HG03135 (cell line): ENCODE results near the gene CLEC2B.
A peak's percentile ranks its signal among the peaks of the same experiment; 100 is the strongest.
"Not testable (repeated sequence)": the region's sequence is repeated elsewhere in the genome, so short reads cannot be mapped to it uniquely, and the experiment has no call there.

ENCODE experiments used
- ATAC-seq: cut with Tn5 transposase; IDR thresholded peaks from one replicate; pipeline ENCODE4 v1.9.1; 2021; ENCODE audit warnings: mild to moderate bottlenecking, moderate library complexity; ENCODE audit not compliant: unreplicated experiment

The CLEC2B gene

DNA sequence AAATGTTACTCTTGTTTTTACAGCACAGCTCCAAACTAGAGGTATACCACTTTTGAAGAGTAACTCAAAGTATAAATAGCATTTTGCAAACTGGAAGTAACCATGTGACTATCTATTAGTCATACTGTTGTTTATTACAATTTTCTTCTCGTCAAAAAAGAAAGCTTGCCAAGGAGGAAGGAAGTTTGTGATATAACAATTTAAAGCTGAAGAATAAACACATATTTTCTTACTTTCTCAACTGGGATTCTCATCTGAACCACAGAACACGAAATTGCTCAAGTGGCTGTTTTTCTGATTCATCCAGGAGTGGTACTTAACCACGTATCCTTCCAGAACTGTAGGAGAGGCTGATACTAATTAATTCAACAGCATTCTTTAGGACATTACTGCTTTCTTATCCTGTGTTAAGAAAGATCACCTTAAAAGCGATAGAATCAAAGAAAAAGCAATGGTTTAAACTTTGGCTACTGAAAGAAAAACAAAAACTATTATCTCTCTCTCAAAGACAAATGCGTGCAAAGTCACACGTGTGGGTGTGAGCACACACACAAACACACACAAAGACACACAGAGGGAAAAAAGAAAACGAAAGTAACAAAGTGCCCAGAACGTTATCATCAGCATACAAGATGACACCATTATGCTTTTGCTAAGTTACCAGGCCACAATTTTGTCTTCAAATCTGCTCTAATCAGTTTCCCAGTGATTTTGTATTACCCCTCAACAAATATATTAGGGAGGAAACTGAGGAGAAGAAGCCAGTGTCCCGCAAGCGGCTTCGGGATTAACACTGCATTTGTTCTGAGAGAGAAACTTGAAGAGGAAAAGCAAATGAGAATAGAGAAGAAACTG is at the start of gene CLEC2B:
Gene CLEC2B, minus strand, starts transcription at position 48 of the 855 bp plus-strand sequence.
- ATAC-seq: peak; percentile 39

DNA sequence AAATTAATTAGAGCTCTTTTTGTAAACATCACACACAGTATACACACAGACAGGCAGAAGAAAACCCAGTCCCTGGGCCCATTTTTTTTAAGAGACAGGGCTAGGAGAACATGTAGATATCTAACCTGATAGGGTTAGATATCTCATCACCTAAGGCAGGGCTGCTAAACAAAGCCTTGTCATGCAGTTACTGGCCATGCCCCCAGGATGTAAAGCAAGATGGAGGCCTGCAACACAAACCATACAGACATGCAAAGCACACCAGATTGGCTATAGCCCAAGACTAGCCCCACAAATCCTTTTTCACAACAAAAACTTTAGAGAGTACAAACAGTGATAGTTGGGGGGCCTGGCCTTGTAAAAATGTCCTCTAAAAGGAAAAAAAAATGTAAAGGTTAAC is 42.6 kb upstream of the CLEC2B start:
- ATAC-seq: no peak

DNA sequence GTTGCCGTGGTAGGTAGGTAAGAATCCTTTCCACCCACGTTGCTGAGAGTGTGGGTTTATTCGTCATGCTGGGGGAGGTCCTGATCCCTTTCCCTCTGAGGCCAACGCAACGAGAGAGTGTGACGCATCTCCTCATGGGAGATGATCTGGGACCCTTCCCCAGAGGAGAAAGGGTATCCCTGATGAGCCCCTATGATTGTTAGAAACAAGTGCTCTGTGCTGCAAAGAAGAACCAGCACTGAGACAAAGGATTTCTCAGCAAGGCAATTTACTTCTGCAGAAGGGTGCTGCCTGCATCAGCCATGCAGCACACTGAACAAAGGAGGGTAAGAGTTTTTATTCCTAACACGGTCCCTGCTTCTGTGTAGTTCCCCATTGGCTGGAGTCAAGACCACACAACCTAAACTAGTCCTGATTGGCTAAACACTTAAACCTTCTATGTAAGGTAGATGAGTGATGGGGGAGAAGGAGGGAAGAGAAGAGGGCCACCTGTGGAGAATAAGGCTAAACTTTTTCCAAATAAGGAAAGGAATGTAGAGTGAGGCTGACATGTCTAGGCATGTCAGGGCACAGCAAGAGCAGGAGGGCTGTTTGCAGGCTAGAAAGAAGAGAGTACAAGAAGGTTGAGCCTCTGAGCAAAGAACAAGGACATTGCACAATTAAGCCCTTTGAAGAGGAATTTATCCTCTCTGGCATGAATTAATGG is 41.7 kb upstream of the CLEC2B start:
- ATAC-seq: no peak

DNA sequence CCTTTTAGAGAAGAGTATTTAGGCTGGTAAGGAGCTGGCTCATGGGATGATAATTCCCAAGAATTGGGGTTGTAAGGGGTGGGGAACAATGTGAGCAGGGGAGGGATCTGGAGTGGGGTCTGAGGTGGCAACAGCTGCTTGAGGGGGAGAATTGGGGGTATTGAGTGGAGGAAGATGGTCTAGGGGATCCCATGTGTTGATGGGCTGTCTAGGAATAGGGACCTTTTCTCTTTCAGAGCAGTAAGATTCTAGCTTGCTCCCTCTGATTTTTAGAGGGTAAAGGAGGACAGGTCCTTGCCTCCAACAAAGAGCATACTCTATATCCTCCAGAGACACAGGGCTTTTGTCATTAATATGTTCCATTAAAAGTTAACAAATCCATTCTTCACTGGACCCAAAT is 40.6 kb upstream of the CLEC2B start:
- ATAC-seq: no peak

DNA sequence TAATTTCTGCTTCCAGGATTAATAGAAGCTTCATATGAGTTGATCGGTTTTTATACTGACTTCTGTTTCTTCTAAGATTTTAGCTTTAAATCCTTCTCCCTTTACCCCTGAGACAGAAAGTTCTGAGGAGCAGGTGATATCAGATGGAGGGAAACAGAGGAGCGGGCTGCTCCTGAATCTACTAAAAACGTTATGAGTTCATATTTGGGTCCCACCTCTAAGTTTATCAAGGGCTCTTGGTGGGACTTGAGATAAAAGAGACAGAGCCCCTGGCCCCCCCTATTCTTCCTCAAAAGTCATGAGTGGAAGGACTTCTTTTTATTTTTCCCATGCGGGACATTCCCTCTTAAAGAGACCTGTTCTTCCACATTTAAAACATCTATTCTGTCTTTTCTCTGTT is 39.2 kb upstream of the CLEC2B start:
- ATAC-seq: no peak

DNA sequence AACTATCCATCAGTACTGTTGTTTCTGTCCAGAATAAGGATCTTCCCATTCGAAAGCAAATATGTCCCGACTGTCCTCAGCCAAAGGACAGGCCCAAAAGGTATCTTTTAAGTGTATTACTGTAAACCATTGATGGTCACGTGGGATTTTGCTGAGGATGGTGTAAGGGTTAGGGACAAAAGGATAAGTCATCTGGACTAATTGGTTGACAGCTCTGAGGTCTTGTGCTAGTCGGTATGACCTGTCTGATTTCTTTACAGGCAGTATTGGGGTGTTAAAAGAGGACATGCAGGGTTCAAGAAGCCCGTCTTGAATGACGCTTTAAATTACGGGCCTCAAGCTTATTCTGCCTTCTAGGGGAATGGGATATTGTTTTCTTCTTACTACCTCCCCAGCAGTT is 38.6 kb upstream of the CLEC2B start:
- ATAC-seq: no peak

DNA sequence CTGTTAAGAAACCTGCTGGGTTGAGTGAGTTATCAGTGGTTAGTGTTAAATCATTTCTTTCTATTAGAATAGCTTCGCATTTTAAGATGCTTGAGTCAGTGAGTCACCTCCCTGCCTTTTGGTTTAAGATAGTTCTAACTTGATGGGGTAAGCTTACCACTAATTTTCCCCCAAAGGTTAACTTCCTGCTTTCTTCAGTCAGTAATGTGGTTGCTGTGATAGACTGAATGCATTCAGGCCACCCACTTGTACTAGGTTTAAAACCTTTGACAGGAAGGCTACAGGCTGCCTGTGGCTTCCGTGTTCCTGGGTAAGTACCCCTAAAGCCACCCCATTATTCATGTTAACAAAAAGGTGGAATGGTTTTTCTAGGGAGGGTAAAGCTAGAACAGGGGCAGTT is 37.7 kb upstream of the CLEC2B start:
- ATAC-seq: no peak

DNA sequence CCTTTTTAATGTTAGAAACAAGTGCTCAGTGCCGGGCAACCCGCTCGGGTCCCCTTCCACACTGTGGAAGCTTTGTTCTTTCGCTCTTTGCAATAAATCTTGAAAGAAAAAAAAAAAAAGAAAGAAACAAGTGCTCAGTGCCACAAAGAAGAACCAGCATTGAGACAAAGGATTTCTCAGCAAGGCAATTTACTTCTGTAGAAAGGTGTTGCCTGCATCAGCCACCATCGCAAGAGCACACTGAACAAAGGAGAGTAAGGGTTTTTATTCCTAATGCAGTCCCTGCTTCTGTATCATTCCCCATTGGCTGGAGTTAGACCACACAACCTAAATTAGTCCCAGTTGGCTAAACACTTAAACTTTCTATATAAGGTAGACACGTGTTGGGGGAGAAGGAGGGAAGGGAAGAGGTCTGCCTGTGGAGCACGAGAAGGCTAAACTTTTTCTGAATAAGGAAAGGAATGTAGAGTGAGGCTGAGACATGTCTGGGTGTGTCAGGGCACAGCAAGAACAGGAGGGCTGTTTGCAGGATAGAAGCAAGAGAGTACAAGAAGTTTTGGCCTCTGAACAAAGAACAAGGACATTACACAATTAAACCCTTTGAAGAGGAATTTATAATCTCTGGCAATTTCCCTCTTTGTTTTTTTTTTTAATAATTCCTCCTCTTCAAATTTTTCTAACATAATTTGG is 33.5 kb upstream of the CLEC2B start:
- ATAC-seq: no peak

DNA sequence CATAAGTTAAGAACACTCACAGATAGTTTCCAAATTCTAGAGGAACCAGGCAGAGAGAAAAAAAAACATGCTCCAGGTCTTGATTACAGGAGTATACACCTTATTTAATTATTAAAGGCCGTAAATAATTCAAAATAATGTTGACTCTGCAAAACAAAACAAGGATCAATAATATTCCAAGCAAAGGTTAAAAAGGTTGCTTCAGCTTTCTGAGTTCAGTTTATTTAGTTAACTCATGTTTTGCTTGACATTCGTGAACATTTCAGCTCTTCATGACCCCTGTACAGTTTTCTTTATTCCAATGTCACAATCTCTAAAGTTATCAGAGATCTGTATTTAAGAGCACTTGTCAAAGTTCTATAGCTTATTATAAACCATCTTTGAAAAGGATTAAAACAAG is 31.8 kb upstream of the CLEC2B start:
- ATAC-seq: no peak

DNA sequence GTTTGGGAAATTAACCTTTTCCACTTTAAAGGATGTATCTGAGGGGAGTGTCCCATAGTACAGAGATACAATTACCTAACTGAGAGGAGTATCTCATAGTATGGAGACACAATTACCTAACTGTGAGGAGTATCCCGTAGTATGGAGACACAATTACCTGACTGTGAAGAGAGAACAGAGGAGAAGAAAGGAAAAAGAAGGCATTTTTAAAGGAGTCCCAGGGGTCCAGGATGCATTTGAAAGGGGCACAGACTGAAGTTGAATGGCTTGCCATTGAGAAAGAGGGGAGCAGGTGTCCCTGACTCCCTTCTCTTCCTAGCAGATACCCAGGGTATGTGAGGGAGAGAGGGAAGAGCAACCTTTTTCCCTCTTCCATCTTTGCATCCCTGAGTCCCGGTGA is 30.1 kb upstream of the CLEC2B start:
- no peak for ATAC-seq

DNA sequence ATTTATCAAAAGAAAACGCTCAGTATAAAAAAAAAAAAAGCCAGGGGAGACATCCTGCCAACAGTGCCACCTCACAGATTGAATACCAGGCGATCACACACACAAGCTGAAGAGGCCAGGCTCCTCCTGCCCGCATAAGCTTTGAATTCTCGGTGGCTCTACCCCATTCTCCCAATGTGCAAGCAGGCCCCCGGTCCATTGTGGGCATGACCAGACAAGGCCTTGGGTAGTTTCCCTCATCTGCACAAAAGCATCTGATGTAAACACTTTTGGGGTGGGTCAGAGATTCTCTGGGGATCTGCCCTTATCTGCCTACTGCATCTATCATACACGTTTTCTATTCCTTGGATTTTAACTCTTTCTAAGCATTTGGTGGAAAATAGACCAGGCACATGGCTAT is 28.4 kb upstream of the CLEC2B start:
- ATAC-seq: no peak

DNA sequence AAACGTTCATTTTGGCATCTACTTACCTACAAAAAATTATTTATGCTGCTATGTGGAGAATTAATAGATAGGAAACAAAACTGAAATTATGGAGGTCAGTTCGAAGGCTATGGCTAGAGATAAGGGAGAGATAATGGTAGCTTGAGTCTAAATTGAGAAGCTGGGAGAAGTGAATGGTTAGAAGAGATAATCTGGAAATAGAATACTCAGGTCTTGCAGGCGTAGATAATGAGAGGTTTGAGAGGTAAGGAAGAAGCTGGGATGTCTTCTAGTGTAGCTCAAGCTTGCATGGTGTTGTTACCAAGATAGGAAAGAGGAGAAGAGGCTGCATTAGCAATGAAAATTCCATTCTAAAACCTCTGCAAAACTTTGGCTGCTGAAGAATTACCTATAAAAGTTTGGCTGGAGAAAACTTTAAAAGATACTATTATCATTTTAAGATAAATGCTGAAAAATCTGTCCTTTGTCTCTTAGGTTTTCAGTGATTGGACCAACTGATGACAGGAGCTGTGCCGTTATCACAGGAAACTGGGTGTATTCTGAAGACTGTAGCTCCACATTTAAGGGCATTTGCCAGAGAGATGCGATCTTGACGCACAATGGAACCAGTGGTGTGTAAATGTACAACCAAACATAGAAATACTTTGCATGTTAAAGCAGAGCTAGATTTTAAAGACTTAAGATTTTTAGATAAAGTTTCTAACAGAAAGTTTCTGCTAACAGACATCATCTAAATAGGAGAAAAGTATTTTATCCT is 26.2 kb upstream of the CLEC2B start:
- no peak for ATAC-seq

DNA sequence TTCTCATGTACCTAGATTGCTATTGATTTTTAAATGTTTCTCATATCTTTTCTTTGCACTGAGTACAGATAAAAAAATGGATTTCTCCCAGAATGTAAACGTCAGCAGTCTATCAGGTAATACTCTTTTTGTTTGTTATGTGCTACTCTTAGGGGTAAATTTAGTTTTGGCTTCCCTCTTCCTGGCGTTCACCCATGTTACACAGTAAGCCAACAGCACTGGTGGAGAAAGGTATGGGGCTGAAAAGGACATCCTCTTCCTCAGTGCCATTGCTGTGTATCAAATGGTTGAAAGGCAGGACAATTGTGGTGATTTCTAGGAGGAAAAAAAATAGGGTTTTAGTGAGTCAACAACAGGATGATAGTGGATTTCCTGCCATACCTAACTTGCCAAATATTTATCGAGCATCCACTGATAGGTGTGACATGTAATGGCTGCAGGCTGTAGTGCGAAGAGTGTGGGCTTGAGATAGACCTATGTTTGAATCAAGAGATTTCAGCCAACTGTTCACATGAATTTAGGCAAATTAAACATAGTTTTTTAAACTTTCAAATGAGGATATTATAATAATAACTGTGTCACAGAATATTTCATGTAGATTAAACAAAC is 19.6 kb upstream of the CLEC2B start:
- no peak for ATAC-seq

DNA sequence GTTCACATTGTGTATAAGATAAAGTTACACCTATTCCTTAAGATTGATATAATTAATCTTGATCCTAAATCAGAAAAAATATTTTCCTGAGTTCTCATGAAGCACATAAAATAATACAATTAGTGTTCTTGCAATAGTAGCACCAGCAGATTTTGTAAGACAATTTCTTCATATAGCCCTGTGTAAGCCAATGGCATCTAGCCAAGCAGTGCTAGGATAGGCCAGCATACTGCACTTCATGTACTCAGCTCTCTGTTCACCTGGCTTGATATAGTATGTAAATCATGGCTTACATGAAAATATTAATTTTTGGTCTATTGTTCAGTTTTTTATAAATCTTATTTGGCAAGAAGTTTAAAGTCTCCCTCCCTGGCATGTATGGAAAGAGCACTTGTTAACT is 14.0 kb upstream of the CLEC2B start:
- no peak for ATAC-seq

DNA sequence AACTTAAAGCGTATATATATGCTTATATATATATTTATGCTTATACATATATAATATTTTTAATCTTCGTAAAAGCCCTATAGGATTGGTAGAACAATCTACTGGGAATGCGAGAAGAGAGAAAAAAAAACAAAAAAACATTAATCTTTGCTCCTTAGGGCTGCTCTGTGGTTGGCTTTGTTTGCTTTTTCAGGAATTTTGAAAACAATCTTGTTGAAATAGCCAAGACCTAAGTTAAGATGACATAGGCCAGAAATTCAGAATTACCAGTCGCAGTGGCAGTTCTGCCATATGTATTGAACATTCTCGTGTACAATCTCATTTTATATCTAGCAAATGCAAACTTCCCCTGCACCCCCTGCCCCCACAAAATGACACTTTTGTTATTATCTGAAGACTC is 12.8 kb upstream of the CLEC2B start:
- ATAC-seq: no peak

DNA sequence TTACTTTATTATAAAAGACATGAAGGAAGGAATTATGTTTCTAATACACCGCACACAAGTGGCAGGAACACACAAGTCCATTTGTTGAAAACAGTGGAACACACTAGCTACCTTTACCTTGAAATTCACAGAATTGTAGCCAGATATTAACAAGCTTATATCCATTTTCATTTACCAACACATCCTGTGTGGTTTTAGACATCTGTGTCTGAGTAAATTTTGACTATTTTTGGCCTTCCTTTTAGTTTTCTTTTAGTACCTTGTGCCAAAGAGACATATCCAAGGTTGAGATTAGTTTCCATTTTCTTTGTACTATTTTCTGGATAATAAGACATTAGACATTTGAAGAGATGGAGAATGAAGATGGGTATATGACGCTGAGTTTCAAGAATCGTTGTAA is 12.1 kb upstream of the CLEC2B start, which contains the start of gene KLRF2:
Gene KLRF2, plus strand, starts transcription at position 244 of the 400 bp plus-strand sequence. Its CDS starts 107 bp downstream, at position 351.
- no peak for ATAC-seq

DNA sequence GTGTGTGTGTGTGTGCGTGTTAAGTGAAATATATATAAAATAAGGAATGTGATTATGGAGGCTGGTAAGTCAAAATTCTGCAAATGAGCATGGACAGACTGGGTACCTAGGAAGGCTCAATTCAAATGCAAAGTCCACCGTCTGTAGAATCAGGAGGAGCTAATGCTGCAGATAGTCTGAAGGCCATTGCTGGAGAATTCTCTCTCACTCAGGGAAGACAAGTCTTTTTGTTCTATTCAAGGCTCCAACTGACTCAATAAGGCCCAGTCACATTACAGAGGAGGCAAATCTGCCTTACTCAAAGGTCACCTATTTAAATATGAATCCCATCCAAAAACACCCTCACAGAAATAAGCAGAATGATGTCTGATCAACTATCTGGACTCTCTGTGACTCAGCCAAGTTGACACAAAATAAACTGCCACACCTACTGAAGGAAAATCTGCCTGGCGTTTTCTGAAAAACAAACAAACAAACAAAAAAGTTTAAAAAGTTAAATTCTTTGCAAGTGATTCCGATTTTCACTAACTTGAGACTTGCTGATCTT is 11.5 kb upstream of the CLEC2B start:
- ATAC-seq: no peak

DNA sequence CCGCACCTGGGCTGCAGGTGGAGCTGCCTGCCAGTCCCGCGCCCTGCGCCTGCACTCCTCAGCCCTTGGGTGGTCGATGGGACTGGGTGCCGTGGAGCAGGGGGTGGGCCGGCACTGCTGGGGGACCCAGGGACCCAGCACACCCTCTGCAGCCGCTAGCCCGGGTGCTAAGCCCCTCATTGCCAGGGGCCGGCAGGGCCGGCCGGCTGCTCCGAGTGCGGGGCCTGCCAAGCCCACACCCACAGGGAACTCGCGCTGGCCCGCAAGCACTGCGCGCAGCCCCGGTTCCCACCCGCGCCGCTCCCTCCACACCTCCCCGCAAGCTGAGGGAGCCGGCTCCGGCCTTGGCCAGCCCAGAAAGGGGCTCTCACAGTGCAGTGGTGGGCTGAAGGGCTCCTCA is 7.0 kb upstream of the CLEC2B start:
- ATAC-seq: not testable (repeated sequence)

DNA sequence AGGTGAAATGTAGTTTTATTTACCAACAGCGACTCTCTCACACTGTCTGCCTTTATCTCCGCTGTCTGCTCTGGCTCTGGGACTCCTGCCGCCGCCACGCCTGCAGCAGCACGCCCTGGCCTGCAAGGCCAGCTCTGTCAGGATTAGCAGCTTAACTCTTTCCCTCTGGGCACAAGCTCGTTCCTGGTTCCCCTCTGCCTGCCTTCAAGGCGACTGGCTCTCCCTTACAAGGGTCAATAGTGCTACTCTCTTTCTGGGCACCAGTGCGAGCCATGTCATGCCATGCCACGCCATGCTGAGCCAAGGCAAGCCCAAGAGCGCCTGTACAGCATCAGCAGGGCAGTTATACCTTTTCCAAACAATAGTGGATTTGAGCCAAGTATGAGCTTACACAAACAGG is 3.6 kb upstream of the CLEC2B start:
- ATAC-seq: no peak

DNA sequence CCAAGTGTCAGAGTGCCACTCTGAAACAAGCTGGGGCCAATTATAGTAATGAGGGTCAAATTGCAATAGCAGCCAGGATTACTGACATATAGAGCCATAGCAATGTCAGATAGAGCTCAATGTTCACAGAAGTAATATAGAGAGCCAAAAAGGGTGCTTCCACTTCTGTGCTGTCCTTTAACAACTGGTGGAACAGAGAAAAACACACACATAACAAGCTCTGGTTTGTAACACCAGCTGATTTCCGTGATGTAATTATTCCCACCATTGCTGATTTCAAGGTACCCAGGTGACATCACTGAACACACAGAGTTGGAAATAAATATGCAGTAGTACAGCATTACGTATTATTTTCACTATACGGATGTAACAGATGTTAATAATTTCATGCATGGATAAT is 3.0 kb upstream of the CLEC2B start:
- no peak for ATAC-seq
